GM19467 (cell line): ENCODE data around the gene PRKN.
"Not testable (repeated sequence)": the region's sequence is repeated elsewhere in the genome, so short reads cannot be mapped to it uniquely, and the experiment has no call there.

Experiments
- ATAC-seq: cut with Tn5 transposase; IDR thresholded peaks from one replicate; pipeline ENCODE4 v1.9.1; 2021; ENCODE audit warnings: mild to moderate bottlenecking, moderate library complexity; ENCODE audit not compliant: unreplicated experiment

The PRKN gene

DNA sequence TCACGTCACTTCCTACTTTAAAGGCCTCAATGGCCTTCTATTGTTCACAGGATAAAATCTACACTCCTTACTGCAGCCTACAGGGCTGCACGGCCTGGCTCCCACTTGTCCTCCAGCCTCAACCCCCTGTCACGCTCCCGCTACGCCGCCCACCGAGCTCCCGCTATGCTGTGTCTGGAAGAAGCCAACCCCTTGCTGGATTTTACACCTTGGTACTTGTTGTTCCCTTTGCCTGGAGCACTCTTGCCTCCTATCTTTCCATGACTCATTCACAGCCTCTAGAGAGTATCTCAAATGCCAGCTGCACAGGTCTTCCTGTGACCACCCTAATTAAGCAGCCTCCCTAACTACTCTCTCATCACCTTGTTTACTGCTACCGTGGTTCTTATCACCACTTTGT lies 259.9 kb downstream of the PRKN start:
- ATAC-seq: no peak

DNA sequence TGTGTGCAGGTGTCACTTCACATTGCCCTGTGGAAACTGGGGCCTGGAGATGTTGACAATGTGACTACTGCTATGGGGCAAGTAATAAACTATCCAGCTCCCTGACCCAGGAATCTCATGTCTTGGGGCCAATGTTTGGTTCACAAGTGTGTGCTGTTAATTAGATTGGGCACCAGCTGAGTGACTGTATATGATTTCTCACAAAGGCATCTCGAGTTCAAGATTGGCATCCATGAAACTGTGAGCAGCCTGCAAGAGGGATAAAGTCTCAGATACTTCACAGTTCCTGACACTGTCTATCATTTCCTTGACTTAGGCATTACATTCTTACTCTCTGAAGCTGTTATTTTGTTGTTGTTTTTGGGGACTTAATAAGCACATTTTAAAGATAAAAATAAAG lies 264.0 kb downstream of the PRKN start:
- ATAC-seq: no peak

DNA sequence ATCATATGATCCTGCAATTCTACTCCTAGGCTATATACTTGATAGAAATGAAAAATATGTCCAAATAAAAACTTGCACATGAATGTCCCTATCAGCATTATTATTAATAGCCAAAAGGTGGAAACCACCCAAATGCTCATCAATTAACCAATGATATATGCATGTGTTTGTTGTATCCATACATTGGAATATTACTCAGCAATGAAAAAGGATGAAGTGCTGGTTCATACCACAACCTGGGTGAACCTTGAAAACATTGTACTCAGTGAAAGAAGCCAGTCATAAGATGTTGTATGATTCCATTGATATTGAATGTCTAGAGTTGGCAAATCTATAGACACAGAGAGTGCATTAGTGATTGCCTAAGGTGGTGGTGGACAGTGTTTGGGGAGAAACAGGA lies 267.6 kb downstream of the PRKN start:
- no peak for ATAC-seq

DNA sequence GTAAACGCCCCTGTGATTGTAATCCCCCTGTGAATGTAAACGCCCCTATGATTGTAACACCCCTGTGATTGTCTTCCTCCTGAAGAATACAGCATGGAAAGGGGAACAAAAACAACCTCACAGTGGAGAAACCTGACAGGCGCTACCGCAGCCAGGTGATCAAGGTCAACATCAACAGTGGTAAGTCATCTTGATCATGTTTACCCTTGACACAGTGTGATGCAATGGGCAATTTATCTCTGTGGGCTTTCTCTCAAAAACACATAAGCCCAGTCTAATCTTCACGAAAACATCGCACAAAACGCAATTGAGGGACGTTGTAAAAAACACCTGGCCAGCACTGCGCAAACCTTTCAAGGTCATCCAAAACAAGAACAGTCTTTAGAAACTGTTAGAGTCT lies 277.2 kb downstream of the PRKN start:
- no peak for ATAC-seq

DNA sequence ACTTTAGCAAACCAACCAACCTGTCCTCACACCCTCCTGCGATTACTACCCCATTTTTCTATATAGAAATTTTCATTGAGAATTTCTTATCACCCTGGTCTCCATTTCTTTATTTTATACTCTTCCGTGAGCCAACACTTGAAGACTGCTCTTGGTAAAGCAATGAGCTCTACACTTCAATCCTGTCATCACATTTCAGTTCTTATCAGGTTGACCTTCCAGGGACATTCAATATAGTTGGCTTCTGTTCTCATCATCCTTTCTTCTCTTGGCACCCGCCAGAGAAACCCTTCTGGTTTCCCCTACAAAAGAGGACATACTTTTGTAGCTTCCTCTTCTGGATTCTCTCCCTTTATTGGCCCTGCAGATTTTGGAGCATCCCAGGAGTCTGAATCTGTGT lies 279.3 kb downstream of the PRKN start:
- ATAC-seq: no peak

DNA sequence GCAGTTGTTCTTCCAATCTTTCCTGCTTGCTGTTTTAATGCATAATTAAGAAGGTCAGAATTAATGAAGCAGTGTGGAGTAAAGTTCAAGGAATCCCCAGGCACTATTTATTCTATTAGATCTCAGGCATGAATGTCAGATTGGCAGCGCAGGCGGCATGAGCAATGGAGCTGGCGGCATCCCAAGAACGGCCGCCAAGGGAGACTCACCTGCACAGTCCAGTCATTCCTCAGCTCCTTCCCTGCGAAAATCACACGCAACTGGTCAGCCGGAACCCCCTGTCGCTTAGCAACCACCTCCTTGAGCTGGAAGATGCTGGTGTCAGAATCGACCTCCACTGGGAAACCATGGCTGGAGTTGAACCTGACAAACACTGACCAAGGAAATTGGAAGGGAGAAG lies 284.5 kb downstream of the PRKN start:
- ATAC-seq: no peak

DNA sequence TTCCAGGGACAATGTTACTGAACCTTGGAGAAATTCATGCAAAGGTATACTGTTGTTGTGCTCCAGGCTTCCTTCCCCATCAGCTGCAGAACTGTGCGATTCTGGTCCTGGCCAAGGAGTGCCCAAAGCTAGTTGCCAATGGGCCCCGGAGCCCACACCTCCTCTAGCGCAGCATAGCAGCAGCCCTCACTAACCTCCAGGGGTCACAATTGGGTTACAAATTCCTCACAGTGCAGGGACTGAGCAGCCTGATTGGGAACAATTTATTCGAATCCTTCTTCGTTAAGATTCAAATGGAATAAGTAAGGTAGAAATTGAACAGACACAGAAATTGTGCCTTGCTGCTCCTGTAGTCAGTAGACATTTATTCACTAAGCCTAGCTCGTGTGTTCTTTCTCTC lies 284.9 kb downstream of the PRKN start:
- ATAC-seq: no peak

DNA sequence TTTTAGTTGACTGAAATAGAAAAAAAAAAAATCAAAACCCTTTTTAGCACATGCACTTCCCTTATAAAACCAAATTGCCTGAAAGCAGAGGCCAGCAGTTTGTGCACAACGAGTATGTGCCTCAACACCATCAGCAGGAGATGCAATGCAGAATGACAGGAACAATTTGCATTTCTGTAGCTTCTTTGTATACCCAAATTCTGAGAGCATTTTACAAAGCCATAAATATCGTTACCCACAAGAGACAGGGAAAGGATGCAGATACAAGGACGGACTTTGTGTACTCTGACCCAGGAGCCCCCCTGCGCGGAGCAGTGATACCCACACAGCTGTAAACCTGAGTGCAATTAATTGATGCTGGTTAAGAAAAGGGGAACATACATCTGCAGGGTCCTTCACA lies 285.6 kb downstream of the PRKN start:
- no peak for ATAC-seq

DNA sequence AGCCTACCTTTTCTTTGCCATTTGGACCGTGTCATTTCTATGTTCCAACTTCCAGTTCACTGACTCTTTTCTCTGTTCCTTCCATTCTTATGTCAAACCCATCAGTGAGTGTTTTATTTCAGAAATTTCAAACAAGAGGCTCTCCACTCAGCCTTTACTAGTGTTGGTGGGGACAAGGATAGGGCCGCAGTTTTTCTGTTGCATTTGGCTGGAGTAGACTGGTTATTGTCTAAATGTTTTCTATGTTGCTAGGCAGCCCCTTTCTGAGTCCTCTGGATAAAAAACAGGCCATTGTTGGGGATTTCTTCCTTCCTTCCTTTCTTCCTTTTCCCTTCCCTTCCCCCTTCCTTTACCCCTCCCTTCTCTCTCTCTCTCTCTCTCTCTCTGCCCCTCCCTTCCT lies 288.6 kb downstream of the PRKN start:
- no peak for ATAC-seq

DNA sequence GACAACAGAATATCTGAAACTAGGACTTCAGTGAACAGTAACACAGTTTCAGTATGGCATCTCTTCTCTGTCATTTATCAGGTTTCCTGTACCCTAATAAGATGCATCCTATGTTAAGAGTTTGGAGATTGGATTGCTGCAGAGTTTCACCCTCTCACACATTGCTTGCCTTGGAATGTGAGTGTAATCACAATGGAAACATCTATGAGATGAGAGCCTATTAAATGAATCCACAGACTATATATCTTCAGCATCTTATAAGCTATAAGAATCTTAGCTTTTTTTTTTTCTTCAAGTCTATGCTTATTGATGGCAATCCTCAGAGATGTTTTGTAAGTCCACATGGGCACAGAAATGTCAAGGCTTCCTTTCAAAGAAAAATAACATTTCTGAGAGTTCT lies 292.5 kb downstream of the PRKN start:
- ATAC-seq: no peak

DNA sequence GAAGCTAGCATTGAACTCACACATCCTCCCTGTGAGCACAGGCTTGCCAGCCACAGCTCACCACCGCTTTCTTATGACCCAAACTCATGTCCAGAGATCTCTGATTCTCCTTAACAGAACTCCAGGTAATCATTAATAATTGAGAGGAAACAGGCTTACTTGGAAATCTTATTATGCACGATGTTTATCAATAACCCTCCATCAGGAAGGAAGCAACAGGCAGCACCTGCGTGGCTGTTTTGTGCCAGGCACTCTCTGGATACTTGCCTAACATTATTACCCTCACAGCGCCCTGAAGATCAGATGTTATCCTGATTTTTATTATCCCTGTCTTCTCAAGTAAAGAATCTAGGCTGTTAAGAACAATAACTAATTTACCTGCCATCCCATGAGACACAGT lies 306.6 kb downstream of the PRKN start:
- ATAC-seq: no peak

DNA sequence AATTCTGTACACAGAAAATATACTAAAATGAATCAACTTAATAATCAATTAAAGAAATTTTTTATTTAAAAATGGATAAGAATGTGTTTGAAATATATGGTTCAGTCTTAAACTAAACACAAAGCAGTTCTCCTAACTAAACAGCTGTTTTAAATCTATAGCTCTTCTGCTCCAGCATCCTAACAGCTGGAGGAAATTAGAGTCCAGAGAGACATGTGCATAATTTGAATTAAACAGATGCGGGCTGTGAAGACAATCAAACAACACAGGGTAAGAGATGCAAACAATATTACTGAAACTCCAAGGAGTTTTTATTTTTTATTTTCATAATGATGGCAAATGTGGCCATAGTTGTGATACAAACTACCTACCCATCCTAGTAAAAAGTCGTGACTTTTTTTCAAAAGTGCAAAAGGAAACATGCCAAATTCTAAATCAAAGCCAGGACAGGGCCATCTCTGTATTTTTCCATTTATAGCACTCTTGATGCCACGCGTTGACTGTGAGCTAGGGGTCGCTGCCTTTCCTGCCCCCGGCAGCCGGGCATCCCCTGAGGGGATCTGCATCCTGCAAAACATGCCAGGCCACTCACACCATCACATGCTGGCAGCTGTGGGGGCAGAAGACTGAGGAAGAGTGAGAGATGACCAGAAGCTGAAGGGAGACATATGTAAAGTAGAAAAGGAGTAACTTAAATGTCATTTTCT lies 310.6 kb downstream of the PRKN start:
- no peak for ATAC-seq

DNA sequence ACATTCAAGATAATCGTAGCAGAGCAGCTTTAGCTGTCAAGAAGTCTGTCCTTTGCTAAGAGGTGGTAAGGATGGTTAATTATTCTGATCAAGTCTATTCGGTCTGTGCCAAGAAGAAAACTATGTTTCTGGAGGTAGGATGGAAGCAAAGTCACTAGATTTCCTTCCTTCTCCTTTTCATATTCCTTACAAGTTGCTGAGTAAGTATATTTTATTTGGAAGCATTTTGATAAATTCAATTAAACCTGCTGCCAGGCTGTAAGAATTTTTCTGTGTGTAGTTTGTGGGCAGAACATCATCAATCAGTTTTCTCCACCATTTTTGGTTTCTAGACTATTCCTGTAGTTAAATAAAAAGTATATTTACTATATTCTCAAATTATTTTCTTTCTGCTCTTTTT lies 311.3 kb downstream of the PRKN start:
- ATAC-seq: no peak

DNA sequence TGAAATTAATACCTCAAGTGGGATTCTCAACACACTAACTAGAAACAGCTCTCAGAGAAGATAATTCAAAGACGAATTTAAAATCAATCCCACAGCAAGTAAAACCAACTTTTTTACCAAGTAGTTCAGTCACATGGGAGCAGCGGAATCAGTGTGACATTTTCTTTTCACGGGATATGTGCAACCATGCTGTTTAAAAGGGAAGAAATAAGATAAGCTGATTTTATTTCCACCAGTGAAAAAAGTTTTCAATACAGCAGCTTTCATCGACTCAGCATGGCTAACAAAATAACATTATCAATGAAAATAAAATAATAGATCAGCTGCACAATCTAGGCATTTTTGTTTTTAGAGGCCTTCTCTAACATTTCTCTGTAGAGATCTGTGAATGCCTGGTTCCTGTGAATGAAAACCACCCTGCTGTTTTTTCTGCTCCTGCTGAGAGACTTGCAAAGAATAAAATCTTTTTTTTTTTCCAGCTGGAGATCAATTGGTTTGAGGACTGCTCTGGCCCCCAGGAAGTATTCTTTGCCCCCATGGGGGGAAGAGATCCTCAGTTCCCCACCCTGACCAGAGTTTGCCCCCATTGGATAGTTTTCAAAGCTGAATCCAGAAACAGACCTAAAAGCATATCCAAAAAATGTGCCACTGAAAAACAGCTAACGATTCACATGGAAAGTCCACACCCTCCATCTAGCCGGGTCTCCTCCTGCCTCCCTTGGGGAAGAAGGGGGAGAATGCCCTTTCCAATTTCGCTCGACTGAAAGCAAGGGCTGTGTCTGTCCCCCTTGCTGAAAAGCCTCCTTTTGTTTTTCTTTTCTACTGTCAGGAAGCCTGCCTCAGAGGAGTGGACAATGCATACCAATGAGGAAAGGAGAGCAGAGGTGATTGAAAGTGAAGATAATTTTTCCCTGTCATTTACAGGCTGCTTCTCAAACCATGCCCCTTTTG lies 317.6 kb downstream of the PRKN start:
- ATAC-seq: no peak

DNA sequence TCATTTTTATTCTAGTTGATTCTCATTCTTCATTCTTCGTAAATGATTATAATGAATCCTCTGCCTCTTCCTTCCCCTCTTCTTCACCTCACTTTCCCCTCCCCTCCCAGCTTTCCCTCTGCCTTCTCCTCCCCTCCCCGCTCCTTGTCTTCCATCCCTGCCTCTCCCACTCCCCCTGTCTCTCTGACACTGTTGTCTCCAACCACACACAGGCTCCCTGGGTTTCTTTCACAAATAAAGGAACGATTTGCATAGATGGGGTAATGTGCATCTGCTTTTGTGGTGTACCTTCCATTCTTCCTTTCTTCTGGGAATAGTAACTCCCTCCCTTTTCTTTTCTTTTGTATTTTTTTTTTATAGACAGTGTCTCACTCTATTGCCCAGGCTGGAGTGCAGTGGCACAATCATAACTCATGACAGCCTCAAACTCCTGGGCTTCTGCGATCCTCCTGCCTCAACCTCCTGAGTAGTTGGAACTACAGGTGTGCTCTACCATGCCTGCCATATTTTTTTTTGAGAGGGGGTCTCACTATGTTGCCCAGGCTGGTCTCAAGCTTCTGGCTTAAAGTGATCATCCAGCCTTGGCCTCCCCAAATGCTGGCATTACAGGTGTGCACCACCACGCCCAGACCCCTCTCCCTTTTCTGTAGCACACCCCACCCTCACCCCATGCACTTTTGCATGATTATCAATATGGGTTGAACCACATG lies 318.6 kb downstream of the PRKN start:
- no peak for ATAC-seq

DNA sequence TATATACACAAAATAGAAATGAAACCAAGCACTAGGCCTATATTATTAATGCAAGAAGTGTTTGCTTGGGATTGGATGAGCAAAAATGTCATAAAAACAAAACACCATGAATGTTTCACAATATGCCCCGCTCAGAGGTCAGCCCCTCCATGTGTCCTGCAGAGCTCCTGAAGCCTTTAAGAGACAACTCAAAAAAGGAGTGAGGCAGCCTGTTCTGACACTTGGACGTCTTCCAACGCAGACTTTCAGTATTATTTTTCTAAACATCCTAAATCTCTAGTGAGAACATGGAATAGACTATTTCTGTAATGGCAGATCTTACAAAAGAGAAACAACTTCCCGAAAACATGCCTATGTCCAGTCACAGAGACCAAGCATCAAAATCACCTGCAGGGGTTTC lies 322.6 kb downstream of the PRKN start:
- no peak for ATAC-seq

DNA sequence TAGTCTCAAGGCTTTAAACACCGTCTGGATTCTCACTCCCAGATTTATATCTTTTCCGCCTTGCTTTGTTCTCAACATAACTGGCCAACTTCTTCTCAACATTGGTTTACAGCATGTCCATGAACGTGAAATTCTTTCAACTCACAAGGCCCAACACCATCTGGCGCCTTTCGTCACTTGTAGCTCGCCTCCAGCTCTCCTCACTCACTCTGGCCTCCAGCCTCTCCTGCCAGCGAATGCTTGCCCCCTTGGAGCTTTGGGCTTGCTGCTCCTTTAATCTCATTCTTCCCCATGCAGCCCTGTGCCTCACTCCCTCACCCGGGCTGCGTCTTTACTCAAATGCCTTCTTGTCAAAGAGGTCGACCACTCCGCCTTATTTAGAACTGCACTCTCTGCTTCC lies 324.5 kb downstream of the PRKN start:
- no peak for ATAC-seq

DNA sequence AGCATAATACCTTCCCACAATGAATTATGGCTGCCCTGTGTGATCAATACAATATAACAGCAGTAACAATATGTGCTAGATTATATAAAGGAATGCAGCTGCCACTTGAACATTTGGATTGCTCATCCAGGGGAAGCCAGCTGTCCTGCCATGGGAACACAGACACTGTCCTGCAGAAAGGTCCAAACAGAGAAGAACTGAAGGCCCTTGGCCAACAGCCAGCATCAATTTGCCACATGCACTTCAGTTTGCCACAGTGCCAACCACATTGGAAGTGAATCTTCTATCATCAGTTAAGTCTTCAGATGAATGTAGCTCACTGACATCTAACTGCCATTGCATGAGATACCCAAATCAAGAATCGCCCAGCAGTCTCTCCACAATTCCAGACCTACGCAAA lies 332.4 kb downstream of the PRKN start:
- ATAC-seq: no peak

DNA sequence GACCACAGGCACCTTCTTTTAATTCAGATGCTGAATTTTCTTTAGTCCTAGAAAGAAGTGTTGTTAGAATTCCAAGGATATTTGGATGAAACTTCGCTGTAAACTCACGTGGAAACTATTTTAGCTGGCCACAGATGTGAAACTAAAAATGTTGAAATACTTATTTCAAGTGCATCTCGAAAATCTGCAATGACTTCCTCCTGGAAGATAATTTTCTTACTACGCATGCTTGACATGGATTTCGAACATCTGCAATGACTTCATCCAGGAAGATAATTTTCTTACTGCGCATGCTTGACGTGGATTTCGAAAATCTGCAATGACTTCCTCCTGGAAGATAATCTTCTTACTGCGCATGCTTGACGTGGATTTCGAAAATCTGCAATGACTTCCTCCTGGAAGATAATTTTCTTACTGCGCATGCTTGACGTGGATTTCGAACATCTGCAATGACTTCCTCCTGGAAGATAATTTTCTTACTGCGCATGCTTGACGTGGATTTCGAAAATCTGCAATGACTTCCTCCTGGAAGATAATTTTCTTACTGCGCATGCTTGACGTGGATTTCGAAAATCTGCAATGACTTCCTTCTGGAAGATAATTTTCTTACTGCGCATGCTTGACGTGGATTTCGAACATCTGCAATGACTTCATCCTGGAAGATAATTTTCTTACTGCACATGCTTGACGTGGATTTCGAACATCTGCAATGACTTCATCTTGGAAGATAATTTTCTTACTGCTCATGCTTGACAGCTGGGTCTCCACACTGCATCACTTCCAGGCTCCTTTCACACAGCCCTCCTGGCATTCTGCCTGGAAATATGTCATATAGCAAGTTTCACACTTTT lies 336.4 kb downstream of the PRKN start:
- ATAC-seq: not testable (repeated sequence)

DNA sequence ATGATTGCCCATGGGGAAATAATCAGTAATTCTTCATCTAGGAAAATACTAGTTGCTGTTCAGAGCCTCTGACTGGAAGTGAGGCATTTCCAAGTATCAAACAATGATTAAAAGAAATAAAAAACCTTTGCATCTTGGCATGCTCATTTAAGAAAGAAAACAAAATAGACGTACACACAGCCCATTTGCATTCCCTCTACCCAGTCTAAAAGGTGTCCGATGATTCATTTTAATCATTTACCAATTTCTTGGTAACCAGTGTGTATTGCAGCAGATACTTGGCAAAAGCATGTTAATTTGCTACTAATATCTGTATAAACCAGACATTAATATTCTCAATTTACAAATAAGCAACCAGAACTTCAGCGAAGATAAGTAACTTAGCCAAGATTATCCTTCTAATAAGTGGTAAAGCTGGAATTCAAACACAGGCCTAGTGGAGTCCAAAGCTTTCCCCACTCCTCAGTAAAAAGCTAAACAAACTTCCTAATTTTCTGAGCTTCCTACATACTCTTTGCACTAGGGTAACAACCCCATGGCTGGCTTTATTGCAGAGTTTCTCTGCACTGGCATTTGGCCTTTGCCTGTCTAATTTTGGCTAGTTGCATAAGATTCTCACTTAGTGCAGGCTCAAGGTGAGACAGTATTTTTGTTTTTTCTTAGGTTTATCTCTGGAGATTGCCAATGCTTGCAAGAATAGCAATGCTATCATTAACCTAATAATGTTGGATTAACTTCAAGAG lies 338.1 kb downstream of the PRKN start:
- ATAC-seq: no peak
